B cell (primary cell): ENCODE results near the gene LAMA3. TPM values are rescaled to one million over a fixed set of nuclear protein-coding genes. Genes with fewer than 3 reads are reported as not detected.

ENCODE experiments used
- ATAC-seq: fragments of 200-7000 bp; cut with Tn5 transposase; one replicate; pipeline ENCODE4 v1.10.0; 2021; ENCODE audit warnings: low read depth, mild to moderate bottlenecking, moderate number of reproducible peaks, moderate library complexity
- CTCF ChIA-PET: fragments of 350-600 bp; sonication (Branson Sonifier 250); formaldehyde crosslinking; loops from one replicate; lab custom pipeline; 2021; ENCODE audit warnings: antibody characterized with exemption, inconsistent platforms; lab: Charles Lee
- POLR2A ChIA-PET: fragments of 350-600 bp; sonication (Branson Sonifier 250); formaldehyde crosslinking; loops from one replicate; lab custom pipeline; 2021; ENCODE audit warnings: antibody characterized with exemption; lab: Charles Lee
- DNase-seq: peaks from one replicate; pipeline ENCODE4 v3.0.0; 2013
- H2AFZ ChIP-seq: 2 replicates; pipeline ENCODE4 v1.6.1; 2012; ENCODE audit warnings: mild to moderate bottlenecking, low read depth, low read length; ENCODE audit not compliant: insufficient read depth, poor library complexity, severe bottlenecking
- H3K27ac ChIP-seq, 2 donors: 1 replicate in 1 of 2; 2 replicates in 1 of 2; pipeline ENCODE4 v1.5.1; 2012 to 2013; ENCODE audit warnings: low read length in 2 of 2, mild to moderate bottlenecking in 2 of 2, moderate library complexity in 1 of 2
- H3K27me3 ChIP-seq, 4 experiments: fragments of 200-600 bp in 1 of 4; sonication (generic) in 1 of 4; replicated peaks in 1 of 4; 1 replicate in 2 of 4; 2 replicates in 2 of 4; pipeline versions ENCODE4 v1.6.1 to v1.7.0; 2013 to 2016; ENCODE audit warnings: low read length in 3 of 4, mild to moderate bottlenecking in 2 of 4, mixed read lengths in 1 of 4, moderate library complexity in 1 of 4; ENCODE audit not compliant: insufficient read depth in 4 of 4, control insufficient read depth in 3 of 4; ENCODE audit errors: control extremely low read depth in 1 of 4
- H3K36me3 ChIP-seq, 2 experiments: replicated peaks in 1 of 2; 1 replicate in 1 of 2; 2 replicates in 1 of 2; pipeline versions ENCODE4 v1.6.1 to v1.7.1; 2013; ENCODE audit warnings: low read length in 1 of 2; ENCODE audit not compliant: insufficient read depth in 2 of 2, control insufficient read depth in 1 of 2; ENCODE audit errors: control extremely low read depth in 1 of 2, extremely low read depth in 1 of 2
- H3K4me1 ChIP-seq, 2 donors: fragments of 200-600 bp in 1 of 2; sonication (generic) in 1 of 2; 1 replicate in 1 of 2; 2 replicates in 1 of 2; pipeline versions ENCODE4 v1.5.1 to v1.6.1; 2013 to 2017; ENCODE audit warnings: low read length in 2 of 2; ENCODE audit not compliant: control insufficient read depth in 2 of 2, insufficient read depth in 2 of 2
- H3K4me2 ChIP-seq: replicated peaks from 2 replicates; pipeline ENCODE3; 2012; ENCODE audit warnings: mild to moderate bottlenecking, low read depth, low read length; ENCODE audit not compliant: poor library complexity, severe bottlenecking
- H3K4me3 ChIP-seq, 5 experiments: fragments of 200-600 bp in 1 of 5; sonication (generic) in 1 of 5; 1 replicate in 3 of 5; 2 replicates in 2 of 5; pipeline versions ENCODE4 v1.5.1 to v1.7.0; 2011 to 2016; ENCODE audit warnings: low read length in 4 of 5, mild to moderate bottlenecking in 4 of 5, low read depth in 2 of 5, control low read depth in 1 of 5, moderate library complexity in 1 of 5; ENCODE audit not compliant: insufficient read depth in 1 of 5; ENCODE audit errors: control extremely low read depth in 1 of 5, extremely low read depth in 1 of 5
- H3K79me2 ChIP-seq: fragments of 200-600 bp; sonication (generic); one replicate; pipeline ENCODE4 v1.6.0; 2016; ENCODE audit warnings: low read length; ENCODE audit not compliant: control insufficient read depth, insufficient read depth
- H3K9ac ChIP-seq: fragments of 200-600 bp; sonication (generic); 2 replicates; pipeline ENCODE4 v1.6.1; 2017; ENCODE audit warnings: mild to moderate bottlenecking, low read length, moderate library complexity
- H3K9me3 ChIP-seq, 3 donors: one replicate each; pipeline versions ENCODE4 v1.6.1 to v1.7.1; 2013; ENCODE audit warnings: low read length in 2 of 3; ENCODE audit not compliant: control insufficient read depth in 2 of 3, insufficient read depth in 1 of 3; ENCODE audit errors: control extremely low read depth in 1 of 3
- H4K20me1 ChIP-seq: 2 replicates; pipeline ENCODE4 v1.6.0; 2012; ENCODE audit warnings: mild to moderate bottlenecking, low read length; ENCODE audit not compliant: insufficient read depth, control insufficient read depth, poor library complexity, severe bottlenecking
- H3K27ac Mint-ChIP-seq: one replicate; pipeline ENCODE4 v1.8.0; 2021; ENCODE audit warnings: mixed read lengths
- H3K27me3 Mint-ChIP-seq: one replicate; pipeline ENCODE4 v1.8.0; 2021; ENCODE audit warnings: mixed read lengths
- H3K4me1 Mint-ChIP-seq: one replicate; pipeline ENCODE4 v1.8.0; 2021; ENCODE audit warnings: mixed read lengths
- H3K4me3 Mint-ChIP-seq: one replicate; pipeline ENCODE4 v1.8.0; 2021; ENCODE audit warnings: mixed read lengths
- H3K9me3 Mint-ChIP-seq: one replicate; pipeline ENCODE4 v1.8.0; 2022; ENCODE audit warnings: mixed read lengths; ENCODE audit not compliant: insufficient read depth
- CTCF ChIP-seq: fragments of 200-600 bp; IDR thresholded peaks from one replicate; pipeline ENCODE4 v1.8.0; 2022; ENCODE audit warnings: antibody characterized with exemption, mild to moderate bottlenecking
- EZH2 ChIP-seq: IDR thresholded peaks from 2 replicates; pipeline ENCODE4 v1.6.1; 2012; ENCODE audit warnings: borderline replicate concordance, low read depth, mild to moderate bottlenecking, moderate library complexity, low read length; ENCODE audit not compliant: insufficient read depth, poor library complexity, severe bottlenecking
- WGBS: methylation state at CpG from one replicate; pipeline ENCODE4 v1.1.5; 2013; ENCODE audit warnings: missing lambda C conversion rate; ENCODE audit not compliant: insufficient coverage; 5-methylcytosine and 5-hydroxymethylcytosine counted together
- intact Hi-C: fragments of 100-400 bp; cut with micrococcal nuclease; formaldehyde crosslinking; loops from one replicate; pipeline ENCODE4 v1.10.0; 2022
- polyA plus RNA-seq: library from polyadenylated mRNA; depleted of rRNA; stranded (reverse); fragments of >200 nt; gene quantifications from 2 replicates; pipeline ENCODE4 v1.2.3, GENCODE V29; 2012
- total RNA-seq, 2 donors: library from RNA; stranded (reverse); fragments of 120-200 nt in 1 of 2; gene quantifications; 1 replicate in 1 of 2; 2 replicates in 1 of 2; pipeline versions ENCODE4 v1.2.3 to v1.2.4, GENCODE V29; 2013 to 2022

LAMA3 gene
- total and polyA plus RNA-seq, 2 donors (not counting 1 experiment from before 2014, with no cell fraction given), result 0.03 to 0.32 TPM

GRCh38 chr18:23930002-23930401 is 240.7 kb downstream of the LAMA3 start:
- no peak overlapping the region for H3K4me2 ChIP-seq
- no peaks in the 10 kb centered on the region for H3K79me2 ChIP-seq
- H3K9me3 Mint-ChIP-seq, result no peaks in the 10 kb centered on the region
- H3K27ac Mint-ChIP-seq, result no peak overlapping the region
- no peak overlapping the region for H3K4me3 Mint-ChIP-seq
- H4K20me1 ChIP-seq, result no peaks in the 10 kb centered on the region
- no peak overlapping the region for H2AFZ ChIP-seq
- H3K4me3 ChIP-seq, result no peak overlapping the region
- intact Hi-C loops, result no loop called here
- TF ChIP-seq EZH2 (no peak), CTCF (no peak)
- ATAC-seq (no peak), DNase-seq (no peak)
- no CpG with 5 or more reads among the region's 1 CpG for WGBS
- no peaks in the 10 kb centered on the region for H3K27me3 Mint-ChIP-seq
- no peaks in the 10 kb centered on the region for H3K9me3 ChIP-seq
- no peak overlapping the region for H3K9ac ChIP-seq
- no peaks in the 10 kb centered on the region for H3K36me3 ChIP-seq
- no peaks in the 10 kb centered on the region for H3K27me3 ChIP-seq
- CTCF ChIA-PET, result interaction anchor here (2.0 kb wide), 1 partner anchor 11 kb away, joined by 6 read pairs; no protein-coding TSS in a partner anchor
- H3K4me1 ChIP-seq, result peaks cover 8% of the 10 kb centered on the region in 2 donors
- peaks cover 5% of the 10 kb centered on the region for H3K4me1 Mint-ChIP-seq
- POLR2A ChIA-PET, result no interaction called here
- no peak overlapping the region for H3K27ac ChIP-seq

GRCh38 chr18:23932385-23933067 is 243.3 kb downstream of the LAMA3 start:
- H3K4me1 ChIP-seq, result peaks cover 8% of the 10 kb centered on the region in 2 donors
- DNase-seq, result no peak
- Mint-ChIP-seq H3K4me3 (no peak overlapping the region), H3K27me3 (no peaks in the 10 kb centered on the region), H3K9me3 (no peaks in the 10 kb centered on the region), H3K27ac (no peak overlapping the region), H3K4me1 (peaks cover 9% of the 10 kb centered on the region)
- no peak overlapping the region for H3K9ac ChIP-seq
- H2AFZ ChIP-seq, result no peak overlapping the region
- CTCF ChIA-PET, result interaction anchor here (1.2 kb wide), 1 partner anchor 17 kb away, joined by 3 read pairs; no protein-coding TSS in a partner anchor
- no peaks in the 10 kb centered on the region for H3K36me3 ChIP-seq
- TF ChIP-seq CTCF, result no peak
- no peak for TF ChIP-seq EZH2
- H3K27me3 ChIP-seq, result no peaks in the 10 kb centered on the region
- intact Hi-C loops, result no loop called here
- 100% methylated on average over 2 of the region's 8 CpGs for WGBS
- H3K4me2 ChIP-seq, result no peak overlapping the region
- ATAC-seq, result no peak
- POLR2A ChIA-PET, result no interaction called here
- no peak overlapping the region for H3K27ac ChIP-seq
- H3K4me3 ChIP-seq, result no peak overlapping the region
- no peaks in the 10 kb centered on the region for H3K9me3 ChIP-seq
- H4K20me1 ChIP-seq, result no peaks in the 10 kb centered on the region
- H3K79me2 ChIP-seq, result no peaks in the 10 kb centered on the region
